Measurements from ENCODE around the gene UBXN4.
"Not testable (repeated sequence)": the region's sequence is repeated elsewhere in the genome, so short reads cannot be mapped to it uniquely, and the experiment has no call there.

UBXN4 gene

GRCh38 chr2:135762530-135762929 is 20.9 kb downstream of the UBXN4 start:
- in situ Hi-C loops (cut with MboI; ENCODE audit: low sequenced_read_pairs) = no loop called here

- in situ Hi-C loops (cut with MboI; ENCODE audit: low sequenced_read_pairs) = no loop called here
Observed at GRCh38 chr2:135768863-135769262, 27.2 kb downstream of the UBXN4 start.

GRCh38 chr2:135773319-135773718 is 31.7 kb downstream of the UBXN4 start:
- in situ Hi-C loops (cut with MboI; ENCODE audit: low sequenced_read_pairs) = no loop called here

- in situ Hi-C loops (cut with MboI; ENCODE audit: low sequenced_read_pairs) = no loop called here
Observed at GRCh38 chr2:135773917-135774316, 32.3 kb downstream of the UBXN4 start.

- in situ Hi-C loops (cut with MboI; ENCODE audit: low sequenced_read_pairs) = no loop called here
Observed at GRCh38 chr2:135775420-135775819, 33.8 kb downstream of the UBXN4 start.

GRCh38 chr2:135776367-135776766 is 34.7 kb downstream of the UBXN4 start:
- in situ Hi-C loops (cut with MboI; ENCODE audit: low sequenced_read_pairs) = no loop called here

- in situ Hi-C loops (cut with MboI; ENCODE audit: low sequenced_read_pairs) = no loop called here
Observed at GRCh38 chr2:135782231-135782630, 40.6 kb downstream of the UBXN4 start.

- in situ Hi-C loops (cut with MboI; ENCODE audit: low sequenced_read_pairs) = no loop called here
Observed at GRCh38 chr2:135783439-135783838, 41.8 kb downstream of the UBXN4 start.

GRCh38 chr2:135785032-135785431 is 43.4 kb downstream of the UBXN4 start:
- in situ Hi-C loops (cut with MboI; ENCODE audit: low sequenced_read_pairs) = no loop called here

GRCh38 chr2:135786823-135787222 is 45.2 kb downstream of the UBXN4 start:
- in situ Hi-C loops (cut with MboI; ENCODE audit: low sequenced_read_pairs) = no loop called here

- in situ Hi-C loops (cut with MboI; ENCODE audit: low sequenced_read_pairs) = no loop called here
Observed at GRCh38 chr2:135790423-135790822, 48.8 kb downstream of the UBXN4 start.

- in situ Hi-C loops (cut with MboI; ENCODE audit: low sequenced_read_pairs) = no loop called here
Observed at GRCh38 chr2:135791418-135792190, 49.9 kb downstream of the UBXN4 start.

GRCh38 chr2:135792401-135793150 is 50.9 kb downstream of the UBXN4 start:
- in situ Hi-C loops (cut with MboI; ENCODE audit: low sequenced_read_pairs) = no loop called here

- in situ Hi-C loops (cut with MboI; ENCODE audit: low sequenced_read_pairs) = not testable (repeated sequence)
Observed at GRCh38 chr2:135795641-135796040, 54.0 kb downstream of the UBXN4 start.

- in situ Hi-C loops (cut with MboI; ENCODE audit: low sequenced_read_pairs) = no loop called here
Observed at GRCh38 chr2:135796606-135797005, 55.0 kb downstream of the UBXN4 start.

GRCh38 chr2:135797497-135798274 is 56.0 kb downstream of the UBXN4 start:
- in situ Hi-C loops (cut with MboI; ENCODE audit: low sequenced_read_pairs) = no loop called here

GRCh38 chr2:135798275-135798705 is 56.6 kb downstream of the UBXN4 start:
- in situ Hi-C loops (cut with MboI; ENCODE audit: low sequenced_read_pairs) = no loop called here

GRCh38 chr2:135798762-135799161 is 57.1 kb downstream of the UBXN4 start:
- in situ Hi-C loops (cut with MboI; ENCODE audit: low sequenced_read_pairs) = no loop called here

GRCh38 chr2:135799738-135800137 is 58.1 kb downstream of the UBXN4 start:
- in situ Hi-C loops (cut with MboI; ENCODE audit: low sequenced_read_pairs) = no loop called here

- in situ Hi-C loops (cut with MboI; ENCODE audit: low sequenced_read_pairs) = no loop called here
Observed at GRCh38 chr2:135800513-135801460, 59.1 kb downstream of the UBXN4 start.

Data from HL-60/S4 treated with phorbol 12-myristate 13-acetate at 8.2 ng/mL for 4 days and 3 days (cell line).